Measurements from ENCODE around the gene CDH4. TPM values are rescaled to one million over a fixed set of nuclear protein-coding genes. Genes with fewer than 3 reads are reported as not detected.
A peak's percentile ranks its signal among the peaks of the same experiment; 100 is the strongest.

Gene CDH4
- total RNA-seq, 1 experiment from 2014 or later: not detected

DNA sequence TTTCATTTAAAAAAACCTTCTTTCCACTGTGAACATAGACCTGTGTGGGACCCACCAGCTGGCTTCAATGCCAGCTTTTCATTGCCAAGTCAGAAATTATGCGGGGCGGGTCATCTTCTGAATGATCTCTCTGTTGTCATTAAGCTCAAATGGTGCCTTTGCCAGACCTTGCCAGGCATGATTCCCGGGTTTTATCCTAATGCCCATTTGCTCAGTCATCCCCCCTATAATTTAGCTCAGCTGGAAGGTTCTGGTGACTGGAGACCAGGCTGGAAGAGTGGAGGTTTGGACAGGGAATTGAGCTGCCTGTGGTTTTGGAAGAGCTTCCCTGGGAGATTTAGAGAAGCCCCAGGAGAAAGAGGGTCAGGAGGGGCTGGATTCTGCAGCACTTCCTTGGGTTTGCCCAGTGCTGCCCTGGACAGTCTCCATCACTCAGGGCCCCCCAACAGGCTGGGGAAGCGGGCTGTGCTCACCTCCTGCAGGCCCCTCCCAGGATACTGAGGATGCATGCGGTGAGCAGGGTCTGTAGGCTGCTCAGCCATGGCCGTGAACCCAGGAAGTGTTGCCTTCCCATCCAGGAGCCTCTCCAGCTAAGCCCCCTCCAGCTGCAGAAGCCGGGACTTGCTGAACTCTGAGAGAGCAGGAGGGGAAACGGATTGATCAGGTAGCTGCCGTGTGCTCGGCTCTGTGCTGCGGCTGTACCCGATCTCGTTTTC is 273.0 kb downstream of the CDH4 start:
- DNase-seq: no peak

DNA sequence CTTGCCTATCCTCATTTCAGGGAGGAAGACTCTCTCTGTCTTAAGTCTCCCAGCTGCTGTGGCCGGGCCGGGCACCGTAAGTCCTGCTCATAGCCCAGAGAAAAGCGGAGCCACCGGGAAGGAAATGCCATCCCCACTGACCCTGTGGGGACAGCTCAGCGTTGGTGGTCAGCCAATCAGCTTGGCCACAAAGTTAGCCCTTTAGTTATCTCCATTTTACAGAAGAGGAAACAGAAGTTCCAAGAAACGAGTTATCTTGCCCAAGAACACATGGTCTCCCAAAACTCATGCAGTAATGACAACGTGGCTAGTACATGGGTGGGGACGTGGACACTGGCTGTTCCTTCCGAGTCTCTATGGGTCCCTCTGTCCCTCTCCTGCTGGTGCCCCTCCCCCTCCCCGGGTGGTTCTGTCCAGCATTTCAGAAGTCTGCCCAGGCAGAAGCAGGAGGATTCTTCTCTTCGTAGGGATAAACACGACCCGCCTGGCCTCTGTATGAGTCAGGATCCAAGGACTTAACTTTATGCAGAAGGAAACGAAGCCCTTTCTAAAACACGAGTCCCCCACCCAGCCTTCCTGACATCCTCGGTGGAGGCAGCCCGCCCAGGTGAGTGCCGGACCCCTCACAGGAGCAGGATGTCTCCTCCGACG is 273.8 kb downstream of the CDH4 start:
- intact Hi-C loops (cut with micrococcal nuclease; ENCODE audit: unreplicated experiment): no loop called here

More for the DNA sequence above, 273.0 kb downstream of the CDH4 start:
- no peaks in the 10 kb centered on the region for H4K20me1 ChIP-seq (ENCODE audit: insufficient read depth)
- H2AFZ ChIP-seq: no peak overlapping the region
- TF ChIP-seq, protein P1, sequence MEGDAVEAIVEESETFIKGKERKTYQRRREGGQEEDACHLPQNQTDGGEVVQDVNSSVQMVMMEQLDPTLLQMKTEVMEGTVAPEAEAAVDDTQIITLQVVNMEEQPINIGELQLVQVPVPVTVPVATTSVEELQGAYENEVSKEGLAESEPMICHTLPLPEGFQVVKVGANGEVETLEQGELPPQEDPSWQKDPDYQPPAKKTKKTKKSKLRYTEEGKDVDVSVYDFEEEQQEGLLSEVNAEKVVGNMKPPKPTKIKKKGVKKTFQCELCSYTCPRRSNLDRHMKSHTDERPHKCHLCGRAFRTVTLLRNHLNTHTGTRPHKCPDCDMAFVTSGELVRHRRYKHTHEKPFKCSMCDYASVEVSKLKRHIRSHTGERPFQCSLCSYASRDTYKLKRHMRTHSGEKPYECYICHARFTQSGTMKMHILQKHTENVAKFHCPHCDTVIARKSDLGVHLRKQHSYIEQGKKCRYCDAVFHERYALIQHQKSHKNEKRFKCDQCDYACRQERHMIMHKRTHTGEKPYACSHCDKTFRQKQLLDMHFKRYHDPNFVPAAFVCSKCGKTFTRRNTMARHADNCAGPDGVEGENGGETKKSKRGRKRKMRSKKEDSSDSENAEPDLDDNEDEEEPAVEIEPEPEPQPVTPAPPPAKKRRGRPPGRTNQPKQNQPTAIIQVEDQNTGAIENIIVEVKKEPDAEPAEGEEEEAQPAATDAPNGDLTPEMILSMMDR (conservative IDR thresholded peaks at IDR 0.05): no peak
- TF ChIP-seq EZH2 (IDR thresholded peaks at IDR 0.05; ENCODE audit: low read depth): no peak
- intact Hi-C loops (cut with micrococcal nuclease; ENCODE audit: unreplicated experiment): no loop called here
- no peaks in the 10 kb centered on the region for H3F3A ChIP-seq (ENCODE audit: insufficient read depth, low read depth)
- H3K36me3 ChIP-seq (ENCODE audit: low read depth): no peaks in the 10 kb centered on the region
- no peaks in the 10 kb centered on the region for H3K9me3 ChIP-seq (ENCODE audit: insufficient read depth, low read depth)
- ChIA-PET CTCF (interaction anchor here (0.6 kb wide), 1 partner anchor 19 kb away, joined by 3 read pairs; no protein-coding TSS in a partner anchor), POLR2A (ENCODE audit: unreplicated experiment) (no interaction called here)
- peaks cover 98% of the 10 kb centered on the region for H3K27me3 ChIP-seq (ENCODE audit: insufficient read depth, low read depth)
- no peak overlapping the region for H3K27ac ChIP-seq
- no peaks in the 10 kb centered on the region for H3K79me2 ChIP-seq (ENCODE audit: low read depth)
- H3K4me3 ChIP-seq: no peak overlapping the region
- no peak overlapping the region for H3K4me2 ChIP-seq
- no peaks in the 10 kb centered on the region for H3K9me2 ChIP-seq (ENCODE audit: insufficient read depth)
- no peaks in the 10 kb centered on the region for H3K4me1 ChIP-seq (replicated peaks; ENCODE audit: insufficient read depth)
- BruUV-seq (replicated peaks): no TSS peak

DNA sequence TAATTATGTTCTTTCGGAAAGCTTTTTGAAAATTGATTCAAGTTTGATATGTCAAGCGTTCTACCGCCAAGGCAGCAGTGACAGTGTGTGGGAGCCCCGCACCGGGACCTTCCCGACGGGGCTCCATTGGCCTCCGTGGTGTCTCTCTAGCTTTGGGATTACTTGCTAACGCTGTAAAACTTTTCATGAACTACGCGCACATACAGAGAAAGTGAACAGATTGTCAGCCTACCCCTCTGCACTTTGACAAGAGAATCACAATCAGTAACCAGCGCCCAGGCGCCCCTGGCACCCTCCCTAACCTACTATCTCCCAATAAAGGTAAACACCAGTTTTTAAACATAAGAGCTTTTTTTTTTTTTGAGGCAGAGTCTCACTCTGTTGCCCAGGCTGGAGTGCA is 274.8 kb downstream of the CDH4 start:
- BruUV-seq (replicated peaks): no TSS peak
- Histone ChIP-seq H3K4me1 (replicated peaks; ENCODE audit: insufficient read depth) (no peaks in the 10 kb centered on the region), H3K27ac (no peak overlapping the region), H3K36me3 (ENCODE audit: low read depth) (no peaks in the 10 kb centered on the region), H4K20me1 (ENCODE audit: insufficient read depth) (no peaks in the 10 kb centered on the region), H3F3A (ENCODE audit: insufficient read depth, low read depth) (no peaks in the 10 kb centered on the region), H3K27me3 (ENCODE audit: insufficient read depth, low read depth) (peaks cover 97% of the 10 kb centered on the region), H2AFZ (no peak overlapping the region), H3K9me2 (ENCODE audit: insufficient read depth) (no peaks in the 10 kb centered on the region), H3K4me3 (no peak overlapping the region), H3K9me3 (ENCODE audit: insufficient read depth, low read depth) (no peaks in the 10 kb centered on the region), H3K79me2 (ENCODE audit: low read depth) (no peaks in the 10 kb centered on the region), H3K4me2 (no peak overlapping the region)
- no peak for DNase-seq
- TF ChIP-seq EZH2 (IDR thresholded peaks at IDR 0.05; ENCODE audit: low read depth): peak; percentile 95
- TF ChIP-seq, protein P1 (conservative IDR thresholded peaks at IDR 0.05): no peak
- intact Hi-C loops (cut with micrococcal nuclease; ENCODE audit: unreplicated experiment): no loop called here
- CTCF ChIA-PET: no interaction called here
- POLR2A ChIA-PET (ENCODE audit: unreplicated experiment): no interaction called here

More for the DNA sequence above, 273.8 kb downstream of the CDH4 start:
- BruUV-seq (replicated peaks): no TSS peak
- ChIA-PET POLR2A (ENCODE audit: unreplicated experiment) (no interaction called here), CTCF (no interaction called here)
- Histone ChIP-seq H3K27me3 (ENCODE audit: insufficient read depth, low read depth) (peaks cover 98% of the 10 kb centered on the region), H3K9me3 (ENCODE audit: insufficient read depth, low read depth) (no peaks in the 10 kb centered on the region), H3K79me2 (ENCODE audit: low read depth) (no peaks in the 10 kb centered on the region), H4K20me1 (ENCODE audit: insufficient read depth) (no peaks in the 10 kb centered on the region), H3K9me2 (ENCODE audit: insufficient read depth) (no peaks in the 10 kb centered on the region), H3K4me1 (replicated peaks; ENCODE audit: insufficient read depth) (no peaks in the 10 kb centered on the region), H3F3A (ENCODE audit: insufficient read depth, low read depth) (no peaks in the 10 kb centered on the region), H3K4me3 (no peak overlapping the region), H3K27ac (no peak overlapping the region), H3K36me3 (ENCODE audit: low read depth) (no peaks in the 10 kb centered on the region), H3K4me2 (no peak overlapping the region), H2AFZ (no peak overlapping the region)
- no peak for TF ChIP-seq EZH2 (IDR thresholded peaks at IDR 0.05; ENCODE audit: low read depth)
- TF ChIP-seq, protein P1 (conservative IDR thresholded peaks at IDR 0.05): no peak
- no peak for DNase-seq
